ENCODE measurements around the gene NUCKS1. TPM values are rescaled to one million over a fixed set of nuclear protein-coding genes. Genes with fewer than 3 reads are reported as not detected.

Gene NUCKS1
- polyA plus RNA-seq, 3 donors: 4.2 to 4.9 (median 4.2) TPM

- Mint-ChIP-seq H3K36me3 (no peaks in the 10 kb centered on the region), H3K4me1 (peaks cover 33% of the 10 kb centered on the region), H3K27me3 (ENCODE audit: low read depth in 3 of 3) (peaks cover 6 to 12% (median 11%) of the 10 kb centered on the region in 3 donors), H3K4me3 (no peak overlapping the region), H3K9me3 (no peaks in the 10 kb centered on the region), H3K27ac (no peak overlapping the region)
- H3K4me1 ChIP-seq (ENCODE audit: control insufficient read depth in 1 of 2, insufficient read depth in 2 of 2, low read length in 2 of 2): peaks cover 26 to 31% of the 10 kb centered on the region in 2 donors
- 94% methylated on average over 5 of the region's 13 CpGs for whole genome bisulfite sequencing (ENCODE audit: insufficient coverage)
- no peaks in the 10 kb centered on the region for H4K20me1 ChIP-seq (ENCODE audit: insufficient read depth, low read length)
- no peak overlapping the region for H3K27ac ChIP-seq (ENCODE audit: low read depth in 1 of 2, low read length in 2 of 2)
- H3K9me3 ChIP-seq (replicated peaks in 1 of 2; ENCODE audit: control insufficient read depth in 1 of 2, insufficient read depth in 1 of 2, low read length in 2 of 2): no peaks in the 10 kb centered on the region
- H3K4me3 ChIP-seq (replicated peaks in 1 of 3; ENCODE audit: low read depth in 2 of 3, low read length in 3 of 3): no peak overlapping the region
- H3K9ac ChIP-seq (ENCODE audit: insufficient read depth, low read length, poor library complexity, severe bottlenecking): no peak overlapping the region
- DNase-seq: no peak
- intact Hi-C loops (cut with micrococcal nuclease): no loop called here
- no peak overlapping the region for H3K4me2 ChIP-seq (replicated peaks; ENCODE audit: extremely low read depth, low read length, poor library complexity, severe bottlenecking)
- H3K79me2 ChIP-seq (ENCODE audit: insufficient read depth, low read length): no peaks in the 10 kb centered on the region
- H2AFZ ChIP-seq (ENCODE audit: insufficient read depth, low read depth, low read length, poor library complexity, severe bottlenecking): no peak overlapping the region
- no peaks in the 10 kb centered on the region for H3K27me3 ChIP-seq (ENCODE audit: control insufficient read depth in 2 of 2, insufficient read depth in 2 of 2, low read length in 2 of 2)
- no peaks in the 10 kb centered on the region for H3K36me3 ChIP-seq (replicated peaks in 1 of 2; ENCODE audit: control insufficient read depth in 1 of 2, insufficient read depth in 2 of 2, low read length in 2 of 2)
- TF ChIP-seq CTCF (IDR thresholded peaks at IDR 0.05): no peak
These were observed 79.2 kb downstream of the NUCKS1 start for GRCh38 chr1:205670611-205671430.

- peak overlapping the region; percentile 22 for H2AFZ ChIP-seq (ENCODE audit: insufficient read depth, low read depth, low read length, poor library complexity, severe bottlenecking)
- WGBS (ENCODE audit: insufficient coverage): 89% methylated on average over 3 of the region's 5 CpGs
These were observed 79.9 kb downstream of the NUCKS1 start for GRCh38 chr1:205670150-205670446.

More at GRCh38 chr1:205670150-205670446, 79.9 kb downstream of the NUCKS1 start:
- TF ChIP-seq CTCF (IDR thresholded peaks at IDR 0.05): no peak
- Histone ChIP-seq H3K79me2 (ENCODE audit: insufficient read depth, low read length) (no peaks in the 10 kb centered on the region), H3K4me3 (replicated peaks in 1 of 3; ENCODE audit: low read depth in 2 of 3, low read length in 3 of 3) (peak overlapping the region in 1 of 3 experiments; percentile 19), H3K36me3 (replicated peaks in 1 of 2; ENCODE audit: control insufficient read depth in 1 of 2, insufficient read depth in 2 of 2, low read length in 2 of 2) (no peaks in the 10 kb centered on the region), H3K9me3 (replicated peaks in 1 of 2; ENCODE audit: control insufficient read depth in 1 of 2, insufficient read depth in 1 of 2, low read length in 2 of 2) (no peaks in the 10 kb centered on the region), H3K4me2 (replicated peaks; ENCODE audit: extremely low read depth, low read length, poor library complexity, severe bottlenecking) (peak overlapping the region; percentile 39), H3K4me1 (ENCODE audit: control insufficient read depth in 1 of 2, insufficient read depth in 2 of 2, low read length in 2 of 2) (peaks cover 32 to 38% of the 10 kb centered on the region in 2 donors), H3K9ac (ENCODE audit: insufficient read depth, low read length, poor library complexity, severe bottlenecking) (no peak overlapping the region), H4K20me1 (ENCODE audit: insufficient read depth, low read length) (no peaks in the 10 kb centered on the region), H3K27me3 (ENCODE audit: control insufficient read depth in 2 of 2, insufficient read depth in 2 of 2, low read length in 2 of 2) (no peaks in the 10 kb centered on the region), H3K27ac (ENCODE audit: low read depth in 1 of 2, low read length in 2 of 2) (no peak overlapping the region)
- DNase-seq: no peak
- Mint-ChIP-seq H3K4me1 (peaks cover 39% of the 10 kb centered on the region), H3K27ac (peak overlapping the region in 4 of 7 donors; percentile 10 to 53 (median 34)), H3K4me3 (no peak overlapping the region), H3K9me3 (no peaks in the 10 kb centered on the region), H3K27me3 (ENCODE audit: low read depth in 3 of 3) (peaks cover 6 to 10% (median 8%) of the 10 kb centered on the region in 3 donors), H3K36me3 (no peaks in the 10 kb centered on the region)
- intact Hi-C loops (cut with micrococcal nuclease): no loop called here
